ENCODE measurements around the gene NHEJ1. TPM values are rescaled to one million over a fixed set of nuclear protein-coding genes. Genes with fewer than 3 reads are reported as not detected.

NHEJ1 gene
- polyA plus RNA-seq, 1 of the 3 experiments (the other 2 are of a cell fraction) = 16.3 TPM

DNA sequence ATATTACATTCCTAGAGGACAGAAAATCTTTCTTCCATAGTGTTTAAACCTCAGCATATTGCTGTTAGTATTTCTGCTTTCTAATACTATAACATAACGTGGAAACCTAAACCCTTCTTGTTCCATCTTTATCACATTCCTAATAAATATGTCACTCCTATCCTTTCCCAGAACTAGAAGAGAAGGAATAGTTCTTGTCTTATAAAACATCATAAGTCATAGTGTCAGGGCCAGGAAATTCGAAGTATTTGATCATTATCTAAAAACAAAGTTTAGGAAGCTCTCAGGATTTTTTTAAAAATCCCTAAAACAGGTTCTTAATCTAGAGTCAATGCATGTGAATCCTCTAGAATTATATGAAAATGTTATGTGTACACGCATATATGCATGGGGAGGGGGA is 2.0 kb downstream of the NHEJ1 start:
- H3F3A ChIP-seq (replicated peaks; ENCODE audit: insufficient read depth) = peaks cover 17% of the 10 kb centered on the region
- H3K9me2 ChIP-seq = no peaks in the 10 kb centered on the region
- H3K9me3 ChIP-seq = no peaks in the 10 kb centered on the region
- no peak for DNase-seq
- peaks cover 0 to 11% of the 10 kb centered on the region in 2 experiments; a peak in 1 of 4 replicates for H3K4me1 ChIP-seq (ENCODE audit: control insufficient read depth in 1 of 2, insufficient read depth in 2 of 2, low read depth in 1 of 2, low read length in 1 of 2)
- no peaks in the 10 kb centered on the region for H4K20me1 ChIP-seq (ENCODE audit: insufficient read depth)
- WGBS (ENCODE audit: low lambda C conversion rate) = 34% methylated on average over 3 of the region's 3 CpGs
- peak overlapping the region; percentile 3; the same call in 1 of the 2 replicates for H3K9ac ChIP-seq
- H3K27me3 ChIP-seq (ENCODE audit: insufficient read depth) = no peaks in the 10 kb centered on the region
- peak overlapping the region in 1 of 2 experiments; percentile 41; a peak in 2 of 4 replicates for H3K27ac ChIP-seq (ENCODE audit: low read depth in 2 of 2, low read length in 1 of 2)
- 0 out of 4 replicates have a peak overlapping the region, but pooled peaks of 1 of the 2 experiments have one; percentile 10 for H3K4me3 ChIP-seq (ENCODE audit: low read depth in 2 of 2, low read length in 1 of 2)
- peaks cover 2% of the 10 kb centered on the region; the same call in 1 of the 2 replicates for H3K79me2 ChIP-seq (ENCODE audit: insufficient read depth)
- H2AFZ ChIP-seq (ENCODE audit: low read depth) = no peak overlapping the region
- peaks cover 10 to 23% of the 10 kb centered on the region in 2 experiments for H3K36me3 ChIP-seq (replicated peaks in 1 of 2; ENCODE audit: control insufficient read depth in 1 of 2, insufficient read depth in 2 of 2, low read length in 1 of 2)
- ChIA-PET POLR2A (no interaction called here), CTCF (interaction anchor here (1.1 to 14.9 kb wide), 26 partner anchors 12 to 307 kb away, joined by 3 to 205 read pairs (median 10); partner anchors contain the start of genes ABCB6, CNPPD1, DNAJB2 and IHH)
- TF ChIP-seq RAD21 (IDR thresholded peaks at IDR 0.05; ENCODE audit: low read length) (no peak), RFX5 (IDR thresholded peaks at IDR 0.05; ENCODE audit: low read length) (no peak), FOXJ3 (CRISPR knock-in tag; IDR thresholded peaks at IDR 0.05) (no peak), NRF1 (IDR thresholded peaks at IDR 0.05; ENCODE audit: low read depth, low read length) (no peak), GATA2 (CRISPR knock-in tag; IDR thresholded peaks at IDR 0.05) (no peak), PBX3 (IDR thresholded peaks at IDR 0.05) (peak; percentile 72), SIN3A (IDR thresholded peaks at IDR 0.05; ENCODE audit: borderline replicate concordance, low read depth, low read length) (no peak), MXI1 (IDR thresholded peaks at IDR 0.05; ENCODE audit: low read depth, low read length) (no peak), JUND (IDR thresholded peaks at IDR 0.05) (peak; percentile 44), MEF2A (IDR thresholded peaks at IDR 0.05; ENCODE audit: borderline replicate concordance, low read depth) (no peak), YY1 (IDR thresholded peaks at IDR 0.05; ENCODE audit: low read depth) (no peak), CHD2 (IDR thresholded peaks at IDR 0.05; ENCODE audit: low read length, partially characterized antibody) (no peak), RXRA (IDR thresholded peaks at IDR 0.05; ENCODE audit: borderline replicate concordance, low read depth) (no peak), FOSL2 (IDR thresholded peaks at IDR 0.05; ENCODE audit: borderline replicate concordance, low read depth) (0 out of 2 replicates have a peak, but pooled peaks have one; percentile 10), TCF12 (IDR thresholded peaks at IDR 0.05) (0 out of 2 replicates have a peak, but pooled peaks have one; percentile 24), TEAD4 (IDR thresholded peaks at IDR 0.05; ENCODE audit: borderline replicate concordance, insufficient read depth) (0 out of 2 replicates have a peak, but pooled peaks have one; percentile 12), POLR2AphosphoS5 (IDR thresholded peaks at IDR 0.05; ENCODE audit: low read depth, low read length) (no peak), SMC3 (IDR thresholded peaks at IDR 0.05; ENCODE audit: low read depth, low read length) (no peak), TAF1 (IDR thresholded peaks at IDR 0.05; ENCODE audit: borderline replicate concordance, low read depth, low read length) (no peak), GABPA (IDR thresholded peaks at IDR 0.05; ENCODE audit: low read depth) (no peak)
- TF ChIP-seq, protein P1, sequence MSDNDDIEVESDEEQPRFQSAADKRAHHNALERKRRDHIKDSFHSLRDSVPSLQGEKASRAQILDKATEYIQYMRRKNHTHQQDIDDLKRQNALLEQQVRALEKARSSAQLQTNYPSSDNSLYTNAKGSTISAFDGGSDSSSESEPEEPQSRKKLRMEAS (IDR thresholded peaks at IDR 0.05; ENCODE audit: low read depth) = no peak
- TF ChIP-seq, protein P2, sequence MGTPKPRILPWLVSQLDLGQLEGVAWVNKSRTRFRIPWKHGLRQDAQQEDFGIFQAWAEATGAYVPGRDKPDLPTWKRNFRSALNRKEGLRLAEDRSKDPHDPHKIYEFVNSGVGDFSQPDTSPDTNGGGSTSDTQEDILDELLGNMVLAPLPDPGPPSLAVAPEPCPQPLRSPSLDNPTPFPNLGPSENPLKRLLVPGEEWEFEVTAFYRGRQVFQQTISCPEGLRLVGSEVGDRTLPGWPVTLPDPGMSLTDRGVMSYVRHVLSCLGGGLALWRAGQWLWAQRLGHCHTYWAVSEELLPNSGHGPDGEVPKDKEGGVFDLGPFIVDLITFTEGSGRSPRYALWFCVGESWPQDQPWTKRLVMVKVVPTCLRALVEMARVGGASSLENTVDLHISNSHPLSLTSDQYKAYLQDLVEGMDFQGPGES (IDR thresholded peaks at IDR 0.05; ENCODE audit: low read depth, low read length) = no peak
- H3K4me2 ChIP-seq = peak overlapping the region; percentile 47
